ENCODE results near the gene JUN. TPM values are rescaled to one million over a fixed set of nuclear protein-coding genes. Genes with fewer than 3 reads are reported as not detected.
A peak's percentile ranks its signal among the peaks of the same experiment; 100 is the strongest.

The JUN gene
- total and polyA plus RNA-seq, 2 of the 13 experiments (the other 11 are each of a cell fraction or from before 2014, with no cell fraction given) = 18.2 to 22.3 TPM

- TF ChIP-seq, protein P1, sequence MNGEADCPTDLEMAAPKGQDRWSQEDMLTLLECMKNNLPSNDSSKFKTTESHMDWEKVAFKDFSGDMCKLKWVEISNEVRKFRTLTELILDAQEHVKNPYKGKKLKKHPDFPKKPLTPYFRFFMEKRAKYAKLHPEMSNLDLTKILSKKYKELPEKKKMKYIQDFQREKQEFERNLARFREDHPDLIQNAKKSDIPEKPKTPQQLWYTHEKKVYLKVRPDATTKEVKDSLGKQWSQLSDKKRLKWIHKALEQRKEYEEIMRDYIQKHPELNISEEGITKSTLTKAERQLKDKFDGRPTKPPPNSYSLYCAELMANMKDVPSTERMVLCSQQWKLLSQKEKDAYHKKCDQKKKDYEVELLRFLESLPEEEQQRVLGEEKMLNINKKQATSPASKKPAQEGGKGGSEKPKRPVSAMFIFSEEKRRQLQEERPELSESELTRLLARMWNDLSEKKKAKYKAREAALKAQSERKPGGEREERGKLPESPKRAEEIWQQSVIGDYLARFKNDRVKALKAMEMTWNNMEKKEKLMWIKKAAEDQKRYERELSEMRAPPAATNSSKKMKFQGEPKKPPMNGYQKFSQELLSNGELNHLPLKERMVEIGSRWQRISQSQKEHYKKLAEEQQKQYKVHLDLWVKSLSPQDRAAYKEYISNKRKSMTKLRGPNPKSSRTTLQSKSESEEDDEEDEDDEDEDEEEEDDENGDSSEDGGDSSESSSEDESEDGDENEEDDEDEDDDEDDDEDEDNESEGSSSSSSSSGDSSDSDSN (CRISPR knock-in tag; IDR thresholded peaks at IDR 0.05) = no peak; the same call in 1 of the 2 replicates
- TF ChIP-seq, protein P2, sequence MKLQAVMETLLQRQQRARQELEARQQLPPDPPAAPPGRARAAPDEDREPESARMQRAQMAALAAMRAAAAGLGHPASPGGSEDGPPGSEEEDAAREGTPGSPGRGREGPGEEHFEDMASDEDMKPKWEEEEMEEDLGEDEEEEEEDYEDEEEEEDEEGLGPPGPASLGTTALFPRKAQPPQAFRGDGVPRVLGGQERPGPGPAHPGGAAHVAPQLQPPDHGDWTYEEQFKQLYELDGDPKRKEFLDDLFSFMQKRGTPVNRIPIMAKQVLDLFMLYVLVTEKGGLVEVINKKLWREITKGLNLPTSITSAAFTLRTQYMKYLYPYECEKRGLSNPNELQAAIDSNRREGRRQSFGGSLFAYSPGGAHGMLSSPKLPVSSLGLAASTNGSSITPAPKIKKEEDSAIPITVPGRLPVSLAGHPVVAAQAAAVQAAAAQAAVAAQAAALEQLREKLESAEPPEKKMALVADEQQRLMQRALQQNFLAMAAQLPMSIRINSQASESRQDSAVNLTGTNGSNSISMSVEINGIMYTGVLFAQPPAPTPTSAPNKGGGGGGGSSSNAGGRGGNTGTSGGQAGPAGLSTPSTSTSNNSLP (IDR thresholded peaks at IDR 0.05; ENCODE audit: low read depth, low read length) = peak; percentile 62; the same call in 1 of the 2 replicates
- TF ChIP-seq ZSCAN31 (CRISPR knock-in tag; IDR thresholded peaks at IDR 0.05; ENCODE audit: low read depth) (peak; percentile 32; the same call in 1 of the 2 replicates), ZNF430 (CRISPR knock-in tag; IDR thresholded peaks at IDR 0.05) (no peak), E2F5 (CRISPR knock-in tag; conservative IDR thresholded peaks at IDR 0.05) (no peak), NFKB2 (CRISPR knock-in tag; IDR thresholded peaks at IDR 0.05; ENCODE audit: borderline replicate concordance) (peak; percentile 72; the same call in 1 of the 2 replicates), NR3C1 (CRISPR knock-in tag; IDR thresholded peaks at IDR 0.05) (no peak), NR2F1 (CRISPR knock-in tag; IDR thresholded peaks at IDR 0.05) (no peak), ZBTB14 (CRISPR knock-in tag; IDR thresholded peaks at IDR 0.05) (no peak), ZNF501 (CRISPR knock-in tag; IDR thresholded peaks at IDR 0.05) (peak; percentile 70; the same call in 1 of the 2 replicates), ZFP36L1 (CRISPR knock-in tag; IDR thresholded peaks at IDR 0.05) (no peak)
- TF ChIP-seq, protein P3, sequence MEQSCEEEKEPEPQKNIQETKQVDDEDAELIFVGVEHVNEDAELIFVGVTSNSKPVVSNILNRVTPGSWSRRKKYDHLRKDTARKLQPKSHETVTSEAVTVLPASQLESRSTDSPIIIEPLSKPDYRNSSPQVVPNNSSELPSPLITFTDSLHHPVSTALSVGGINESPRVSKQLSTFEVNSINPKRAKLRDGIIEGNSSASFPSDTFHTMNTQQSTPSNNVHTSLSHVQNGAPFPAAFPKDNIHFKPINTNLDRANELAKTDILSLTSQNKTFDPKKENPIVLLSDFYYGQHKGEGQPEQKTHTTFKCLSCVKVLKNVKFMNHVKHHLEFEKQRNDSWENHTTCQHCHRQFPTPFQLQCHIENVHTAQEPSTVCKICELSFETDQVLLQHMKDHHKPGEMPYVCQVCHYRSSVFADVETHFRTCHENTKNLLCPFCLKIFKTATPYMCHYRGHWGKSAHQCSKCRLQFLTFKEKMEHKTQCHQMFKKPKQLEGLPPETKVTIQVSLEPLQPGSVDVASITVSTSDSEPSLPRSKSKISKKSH (CRISPR knock-in tag; IDR thresholded peaks at IDR 0.05; ENCODE audit: borderline replicate concordance) = no peak
- TF ChIP-seq, protein P4, sequence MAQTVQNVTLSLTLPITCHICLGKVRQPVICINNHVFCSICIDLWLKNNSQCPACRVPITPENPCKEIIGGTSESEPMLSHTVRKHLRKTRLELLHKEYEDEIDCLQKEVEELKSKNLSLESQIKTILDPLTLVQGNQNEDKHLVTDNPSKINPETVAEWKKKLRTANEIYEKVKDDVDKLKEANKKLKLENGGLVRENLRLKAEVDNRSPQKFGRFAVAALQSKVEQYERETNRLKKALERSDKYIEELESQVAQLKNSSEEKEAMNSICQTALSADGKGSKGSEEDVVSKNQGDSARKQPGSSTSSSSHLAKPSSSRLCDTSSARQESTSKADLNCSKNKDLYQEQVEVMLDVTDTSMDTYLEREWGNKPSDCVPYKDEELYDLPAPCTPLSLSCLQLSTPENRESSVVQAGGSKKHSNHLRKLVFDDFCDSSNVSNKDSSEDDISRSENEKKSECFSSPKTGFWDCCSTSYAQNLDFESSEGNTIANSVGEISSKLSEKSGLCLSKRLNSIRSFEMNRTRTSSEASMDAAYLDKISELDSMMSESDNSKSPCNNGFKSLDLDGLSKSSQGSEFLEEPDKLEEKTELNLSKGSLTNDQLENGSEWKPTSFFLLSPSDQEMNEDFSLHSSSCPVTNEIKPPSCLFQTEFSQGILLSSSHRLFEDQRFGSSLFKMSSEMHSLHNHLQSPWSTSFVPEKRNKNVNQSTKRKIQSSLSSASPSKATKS (CRISPR knock-in tag; IDR thresholded peaks at IDR 0.05) = no peak
- TF ChIP-seq, protein P5, sequence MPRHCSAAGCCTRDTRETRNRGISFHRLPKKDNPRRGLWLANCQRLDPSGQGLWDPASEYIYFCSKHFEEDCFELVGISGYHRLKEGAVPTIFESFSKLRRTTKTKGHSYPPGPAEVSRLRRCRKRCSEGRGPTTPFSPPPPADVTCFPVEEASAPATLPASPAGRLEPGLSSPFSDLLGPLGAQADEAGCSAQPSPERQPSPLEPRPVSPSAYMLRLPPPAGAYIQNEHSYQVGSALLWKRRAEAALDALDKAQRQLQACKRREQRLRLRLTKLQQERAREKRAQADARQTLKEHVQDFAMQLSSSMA (CRISPR knock-in tag; IDR thresholded peaks at IDR 0.05) = no peak
Measured at GRCh38 chr1:58783993-58784757, at the start of gene JUN (continued).

Measured in HepG2 (cell line).